Thoracic aorta (tissue), 2 donors: ENCODE data around the gene ANKRD37. TPM values are rescaled to one million over a fixed set of nuclear protein-coding genes. Genes with fewer than 3 reads are reported as not detected.
A peak's percentile ranks its signal among the peaks of the same experiment; 100 is the strongest.

Experiments
- ATAC-seq: fragments of 150-250 bp; one replicate; pipeline ENCODE4 v1.8.0; 2017; ENCODE audit warnings: low read depth; ENCODE audit not compliant: insufficient number of reproducible peaks, low FRiP score
- DNase-seq: peaks from one replicate; pipeline ENCODE4 v3.0.0-alpha.2; 2020; ENCODE audit warnings: low spot score
- H3K27ac ChIP-seq, 2 donors: fragments of 200-600 bp; sonication (generic); 1 replicate in 1 of 2; 2 replicates in 1 of 2; pipeline ENCODE4 v1.5.1; 2016; ENCODE audit warnings: mild to moderate bottlenecking in 2 of 2, moderate library complexity in 2 of 2
- H3K27me3 ChIP-seq: fragments of 200-600 bp; sonication (generic); replicated peaks from 2 replicates; pipeline ENCODE4 v1.6.0; 2016; ENCODE audit warnings: mild to moderate bottlenecking; ENCODE audit not compliant: insufficient read depth
- H3K36me3 ChIP-seq: fragments of 200-600 bp; sonication (generic); one replicate; pipeline ENCODE4 v1.5.1; 2016
- H3K4me1 ChIP-seq, 2 donors: fragments of 200-600 bp; sonication (generic); 1 replicate in 1 of 2; 2 replicates in 1 of 2; pipeline versions ENCODE4 v1.5.1 to v1.6.0; 2016; ENCODE audit warnings: low read depth in 2 of 2, mild to moderate bottlenecking in 1 of 2; ENCODE audit not compliant: control insufficient read depth in 1 of 2
- H3K4me3 ChIP-seq: fragments of 200-600 bp; sonication (generic); 2 replicates; pipeline ENCODE4 v1.5.1; 2016; ENCODE audit warnings: mild to moderate bottlenecking
- H3K9me3 ChIP-seq: fragments of 200-600 bp; sonication (generic); 2 replicates; pipeline ENCODE4 v1.5.1; 2016
- CTCF ChIP-seq: fragments of 200-600 bp; sonication (generic); IDR thresholded peaks from one replicate; pipeline ENCODE4 v1.5.1; 2019; ENCODE audit warnings: antibody characterized with exemption
- total RNA-seq, 2 donors: library from RNA; depleted of rRNA; stranded (reverse); fragments of >200 nt; gene quantifications; one replicate each; pipeline versions ENCODE4 v1.1.0 to v1.2.3, GENCODE V29; 2016

The ANKRD37 gene
- total RNA-seq, 2 donors from 2014 or later, result 15.7 to 24.2 TPM

- peaks cover 7% of the 10 kb centered on the region for H3K36me3 ChIP-seq
- H3K4me1 ChIP-seq, result peaks cover 28 to 49% of the 10 kb centered on the region in 2 donors
- H3K4me3 ChIP-seq, result no peak overlapping the region
- H3K27ac ChIP-seq, result peak overlapping the region; percentile 90 to 93
- H3K9me3 ChIP-seq, result no peaks in the 10 kb centered on the region
- ATAC-seq, result no peak
- H3K27me3 ChIP-seq, result no peaks in the 10 kb centered on the region
- DNase-seq, result no peak
- TF ChIP-seq CTCF, result no peak
Measured at GRCh38 chr4:185357211-185357610, 39.4 kb upstream of the ANKRD37 start.

GRCh38 chr4:185357733-185358440 is 38.8 kb upstream of the ANKRD37 start:
- peak overlapping the region; percentile 90 to 93 for H3K27ac ChIP-seq
- DNase-seq (no peak), ATAC-seq (no peak)
- H3K36me3 ChIP-seq, result peaks cover 5% of the 10 kb centered on the region
- H3K9me3 ChIP-seq, result no peaks in the 10 kb centered on the region
- H3K4me1 ChIP-seq, result peaks cover 33 to 56% of the 10 kb centered on the region in 2 donors
- no peaks in the 10 kb centered on the region for H3K27me3 ChIP-seq
- no peak overlapping the region for H3K4me3 ChIP-seq
- no peak for TF ChIP-seq CTCF

GRCh38 chr4:185358514-185358913 is 38.1 kb upstream of the ANKRD37 start:
- Histone ChIP-seq H3K36me3 (peaks cover 2% of the 10 kb centered on the region), H3K4me3 (no peak overlapping the region), H3K4me1 (peaks cover 36 to 62% of the 10 kb centered on the region in 2 donors), H3K27ac (peak overlapping the region; percentile 90 to 93), H3K9me3 (no peaks in the 10 kb centered on the region), H3K27me3 (no peaks in the 10 kb centered on the region)
- ATAC-seq (peak; percentile 76), DNase-seq (no peak)
- TF ChIP-seq CTCF, result no peak

GRCh38 chr4:185358959-185359358 is 37.7 kb upstream of the ANKRD37 start:
- TF ChIP-seq CTCF, result no peak
- Histone ChIP-seq H3K4me1 (peaks cover 40 to 65% of the 10 kb centered on the region in 2 donors), H3K27ac (peak overlapping the region; percentile 90 to 93), H3K9me3 (no peaks in the 10 kb centered on the region), H3K4me3 (peak overlapping the region; percentile 6), H3K36me3 (no peaks in the 10 kb centered on the region), H3K27me3 (no peaks in the 10 kb centered on the region)
- no peak for ATAC-seq
- DNase-seq, result no peak

- TF ChIP-seq CTCF, result no peak
- DNase-seq, result no peak
- Histone ChIP-seq H3K27ac (peak overlapping the region; percentile 90 to 93), H3K4me3 (no peak overlapping the region), H3K4me1 (peaks cover 41 to 72% of the 10 kb centered on the region in 2 donors), H3K36me3 (no peaks in the 10 kb centered on the region), H3K9me3 (no peaks in the 10 kb centered on the region), H3K27me3 (no peaks in the 10 kb centered on the region)
- ATAC-seq, result no peak
Measured at GRCh38 chr4:185359767-185360446, 36.7 kb upstream of the ANKRD37 start.
